Stimulated activated effector memory CD8-positive, alpha-beta T cell treated with anti-CD3 and anti-CD28 coated beads, Interleukin-12 subunit alpha, Interleukin-12 subunit beta, amount 100 ng/mL, for 72 hours (primary cell): ENCODE measurements around the gene RAPGEF4.
A peak's percentile ranks its signal among the peaks of the same experiment; 100 is the strongest.

Experiments
- ATAC-seq: fragments of 150-1000 bp; cut with Tn5 transposase; 2 replicates; pipeline ENCODE4 v1.10.0; 2021
- DNase-seq, 2 donors: peaks; one replicate each; pipeline ENCODE4 v3.0.0; 2021 to 2022; ENCODE audit warnings: low spot score in 2 of 2
- H3K27ac Mint-ChIP-seq: one replicate; pipeline ENCODE4 v1.8.0; 2022; ENCODE audit warnings: mild to moderate bottlenecking, mixed read lengths
- H3K36me3 Mint-ChIP-seq: one replicate; pipeline ENCODE4 v1.8.0; 2022; ENCODE audit warnings: mild to moderate bottlenecking, mixed read lengths
- H3K4me1 Mint-ChIP-seq: one replicate; pipeline ENCODE4 v1.8.0; 2022; ENCODE audit warnings: mixed read lengths
- H3K4me3 Mint-ChIP-seq: one replicate; pipeline ENCODE4 v1.8.0; 2022; ENCODE audit warnings: mild to moderate bottlenecking, mixed read lengths
- H3K9me3 Mint-ChIP-seq: one replicate; pipeline ENCODE4 v1.8.0; 2022; ENCODE audit warnings: mixed read lengths

RAPGEF4 gene

DNA sequence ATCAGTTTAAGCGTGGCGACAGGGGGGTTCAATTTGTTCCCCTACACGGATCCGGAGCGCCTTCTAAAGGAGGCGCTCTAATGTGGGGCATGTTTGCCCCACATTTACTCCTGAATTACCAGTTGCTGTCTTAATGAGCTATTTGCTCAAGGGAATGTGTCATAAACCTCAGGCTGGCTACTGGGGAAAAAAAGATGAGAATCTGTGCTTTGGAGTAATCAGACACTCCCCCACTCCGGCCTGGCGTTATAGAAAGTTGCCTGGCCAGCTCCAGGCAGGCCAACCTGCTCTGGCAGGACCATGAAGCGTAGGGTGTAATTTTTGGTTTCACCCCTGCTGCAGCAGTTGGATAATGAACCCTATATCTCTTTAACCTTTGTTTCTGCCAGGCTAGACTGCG, 309.0 kb downstream of the RAPGEF4 start:
- no peak for ATAC-seq
- Mint-ChIP-seq H3K27ac (no peak overlapping the region), H3K36me3 (no peaks in the 10 kb centered on the region), H3K4me1 (peaks cover 13% of the 10 kb centered on the region), H3K4me3 (no peak overlapping the region), H3K9me3 (no peaks in the 10 kb centered on the region)
- no peak for DNase-seq

DNA sequence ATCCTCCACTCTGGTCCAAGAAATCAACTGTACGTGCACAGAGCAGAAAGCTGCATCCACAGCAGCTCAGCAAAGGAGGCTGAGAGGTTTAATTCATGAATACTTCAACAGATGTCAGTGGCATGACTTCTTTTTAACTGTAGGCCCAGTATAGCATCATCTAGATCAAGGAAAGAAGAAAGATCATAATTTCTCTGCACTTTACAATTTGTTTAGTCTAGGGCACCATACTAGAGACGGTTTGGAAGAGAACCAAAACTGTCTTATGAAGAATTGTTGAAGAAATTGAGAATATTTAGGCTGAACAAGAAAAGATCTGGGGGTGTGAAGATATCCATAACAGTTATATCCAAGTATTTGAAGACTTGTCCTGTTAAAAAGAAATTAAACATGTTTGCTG, 309.5 kb downstream of the RAPGEF4 start:
- Mint-ChIP-seq H3K9me3 (no peaks in the 10 kb centered on the region), H3K4me1 (peaks cover 16% of the 10 kb centered on the region)

DNA sequence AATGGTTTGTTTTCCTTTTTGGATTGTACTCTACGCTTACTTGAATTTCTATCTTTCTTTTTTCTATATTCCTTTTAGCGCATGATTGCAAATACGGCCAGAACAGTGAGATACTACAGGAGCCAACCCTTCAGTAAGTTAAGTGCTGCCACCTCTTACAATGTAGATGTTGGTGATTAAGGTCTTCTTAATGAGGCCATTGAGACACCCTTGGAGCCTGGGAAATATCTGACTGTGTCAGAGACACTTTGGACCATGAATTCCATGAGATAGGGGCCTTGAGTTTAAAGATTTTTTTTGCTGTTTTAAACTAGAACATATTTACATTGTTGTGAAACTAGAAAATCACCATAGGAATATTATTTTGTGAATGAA, 312.9 kb downstream of the RAPGEF4 start:
- H3K9me3 Mint-ChIP-seq = no peaks in the 10 kb centered on the region
- no peaks in the 10 kb centered on the region for H3K36me3 Mint-ChIP-seq
- DNase-seq (no peak), ATAC-seq (no peak)
- H3K4me1 Mint-ChIP-seq = peaks cover 16% of the 10 kb centered on the region
- H3K27ac Mint-ChIP-seq = no peak overlapping the region
- no peak overlapping the region for H3K4me3 Mint-ChIP-seq

More for the DNA sequence above, 309.5 kb downstream of the RAPGEF4 start:
- ATAC-seq = no peak
- H3K36me3 Mint-ChIP-seq = no peaks in the 10 kb centered on the region
- no peak overlapping the region for H3K4me3 Mint-ChIP-seq
- no peak overlapping the region for H3K27ac Mint-ChIP-seq
- no peak for DNase-seq

DNA sequence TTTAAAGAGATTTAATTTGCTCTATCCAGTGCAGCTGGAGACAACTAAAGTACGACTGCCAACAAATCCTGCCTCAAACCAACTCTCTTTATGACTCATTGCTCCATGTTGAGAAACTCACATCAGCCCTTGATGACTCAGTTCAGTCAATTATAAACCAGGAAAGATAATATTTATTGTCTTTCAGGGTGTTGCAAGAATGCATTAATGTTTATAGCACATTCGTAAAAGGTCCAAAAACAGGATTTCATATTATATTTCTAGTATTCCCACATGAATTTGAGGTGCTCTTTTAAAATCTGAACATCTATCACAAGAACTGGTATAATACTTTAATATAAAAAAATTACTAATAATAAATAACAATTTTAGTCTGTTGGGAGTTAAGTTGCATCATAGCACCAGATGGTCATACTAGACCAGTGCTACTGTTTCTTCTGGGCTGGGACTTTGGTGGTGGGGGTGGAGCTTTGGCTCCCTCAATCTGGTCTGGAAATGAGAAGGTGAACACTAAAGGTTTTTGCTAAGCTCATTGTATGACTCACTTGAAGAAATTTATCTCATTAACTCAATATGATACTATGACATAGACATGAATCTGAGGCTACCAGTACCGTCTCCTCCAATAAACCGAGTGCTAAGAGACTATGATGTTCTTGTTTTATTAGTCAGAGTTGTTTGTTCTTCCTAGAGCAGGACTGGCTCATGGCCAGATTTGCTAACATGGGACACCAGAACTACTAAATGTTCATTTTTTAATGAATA, 313.4 kb downstream of the RAPGEF4 start:
- peak in 1 of 2 donors; percentile 71 for DNase-seq
- Mint-ChIP-seq H3K4me3 (no peak overlapping the region), H3K27ac (peak overlapping the region; percentile 72), H3K36me3 (no peaks in the 10 kb centered on the region), H3K9me3 (no peaks in the 10 kb centered on the region), H3K4me1 (peaks cover 16% of the 10 kb centered on the region)
- peak; percentile 99 for ATAC-seq

DNA sequence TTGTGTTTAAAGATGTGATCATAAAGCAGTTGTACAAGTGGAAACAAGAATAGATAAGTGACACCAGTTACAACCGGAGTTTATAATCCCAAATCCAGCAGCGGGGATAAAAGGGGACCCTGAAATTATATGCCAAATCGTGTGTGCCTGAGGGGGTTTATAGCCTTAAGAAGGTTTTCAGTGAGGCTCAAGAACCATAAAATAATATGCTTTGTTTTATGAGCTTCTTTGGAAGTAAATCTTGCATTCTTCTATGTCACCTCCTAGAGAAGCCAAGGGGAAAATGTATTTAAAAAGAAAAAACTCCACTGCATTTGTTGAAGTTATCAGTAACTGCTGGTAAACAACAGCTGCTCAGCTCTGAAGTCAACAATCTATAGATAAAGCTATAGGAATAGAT, 314.2 kb downstream of the RAPGEF4 start:
- H3K9me3 Mint-ChIP-seq = no peaks in the 10 kb centered on the region
- peaks cover 16% of the 10 kb centered on the region for H3K4me1 Mint-ChIP-seq
- DNase-seq (no peak), ATAC-seq (no peak)
- no peak overlapping the region for H3K4me3 Mint-ChIP-seq
- no peaks in the 10 kb centered on the region for H3K36me3 Mint-ChIP-seq
- peak overlapping the region; percentile 72 for H3K27ac Mint-ChIP-seq

DNA sequence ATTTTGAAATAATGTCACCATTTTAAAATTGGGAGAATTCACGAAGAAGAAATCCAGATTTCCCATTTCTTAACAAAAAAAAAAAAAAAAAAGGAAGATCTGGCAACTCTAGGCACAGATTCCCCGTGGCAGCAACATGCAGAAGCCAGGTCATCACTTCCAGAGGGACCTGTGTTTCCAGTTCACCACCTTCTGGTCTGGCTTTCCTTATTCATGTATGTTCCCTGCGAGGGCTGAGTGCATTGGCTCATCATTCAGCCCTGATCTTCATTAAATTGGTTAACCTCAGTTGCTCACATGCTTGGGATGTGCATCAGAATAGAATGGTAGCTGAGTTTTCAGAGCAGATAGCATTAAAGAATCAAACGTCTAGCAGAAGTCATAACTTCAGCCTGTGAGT, 315.0 kb downstream of the RAPGEF4 start:
- H3K27ac Mint-ChIP-seq = no peak overlapping the region
- no peaks in the 10 kb centered on the region for H3K36me3 Mint-ChIP-seq
- no peak for DNase-seq
- H3K4me1 Mint-ChIP-seq = peaks cover 16% of the 10 kb centered on the region
- no peak for ATAC-seq
- H3K9me3 Mint-ChIP-seq = no peaks in the 10 kb centered on the region
- no peak overlapping the region for H3K4me3 Mint-ChIP-seq

DNA sequence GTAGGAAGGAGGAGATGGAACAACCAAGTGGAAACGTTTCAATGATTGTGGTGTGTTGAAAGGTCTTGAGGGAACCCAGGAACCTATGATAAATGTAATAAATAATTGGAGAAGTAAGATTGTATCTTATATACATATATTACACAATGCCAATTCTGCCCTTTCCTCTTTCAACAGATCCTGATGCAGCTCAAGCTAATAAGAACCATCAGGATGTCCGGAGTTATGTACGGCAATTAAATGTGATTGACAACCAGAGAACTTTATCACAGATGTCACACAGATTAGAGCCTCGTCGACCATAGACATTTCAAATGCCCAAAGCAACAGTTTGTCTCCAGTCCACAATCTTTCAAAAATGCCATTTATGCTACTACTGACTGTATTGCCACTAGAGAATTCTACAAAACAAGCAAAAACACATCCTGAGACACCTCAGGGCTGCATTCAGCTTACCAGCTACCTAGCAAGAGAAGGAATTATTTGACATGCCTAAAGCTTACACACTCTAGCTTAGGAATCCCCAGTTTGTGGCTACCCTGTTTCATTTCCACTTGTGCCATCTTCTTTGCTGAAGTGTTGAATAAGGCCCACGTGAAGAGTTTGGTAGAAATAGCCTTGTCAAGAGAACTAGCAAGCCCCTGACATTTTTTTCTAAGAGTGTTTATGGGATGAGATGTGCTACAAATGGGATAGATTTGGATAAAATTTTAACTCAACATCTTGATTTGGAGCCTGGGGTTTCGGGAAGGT, 316.0 kb downstream of the RAPGEF4 start:
- Mint-ChIP-seq H3K4me3 (no peak overlapping the region), H3K9me3 (no peaks in the 10 kb centered on the region), H3K4me1 (peaks cover 16% of the 10 kb centered on the region), H3K27ac (no peak overlapping the region), H3K36me3 (no peaks in the 10 kb centered on the region)
- ATAC-seq = no peak
- no peak for DNase-seq

DNA sequence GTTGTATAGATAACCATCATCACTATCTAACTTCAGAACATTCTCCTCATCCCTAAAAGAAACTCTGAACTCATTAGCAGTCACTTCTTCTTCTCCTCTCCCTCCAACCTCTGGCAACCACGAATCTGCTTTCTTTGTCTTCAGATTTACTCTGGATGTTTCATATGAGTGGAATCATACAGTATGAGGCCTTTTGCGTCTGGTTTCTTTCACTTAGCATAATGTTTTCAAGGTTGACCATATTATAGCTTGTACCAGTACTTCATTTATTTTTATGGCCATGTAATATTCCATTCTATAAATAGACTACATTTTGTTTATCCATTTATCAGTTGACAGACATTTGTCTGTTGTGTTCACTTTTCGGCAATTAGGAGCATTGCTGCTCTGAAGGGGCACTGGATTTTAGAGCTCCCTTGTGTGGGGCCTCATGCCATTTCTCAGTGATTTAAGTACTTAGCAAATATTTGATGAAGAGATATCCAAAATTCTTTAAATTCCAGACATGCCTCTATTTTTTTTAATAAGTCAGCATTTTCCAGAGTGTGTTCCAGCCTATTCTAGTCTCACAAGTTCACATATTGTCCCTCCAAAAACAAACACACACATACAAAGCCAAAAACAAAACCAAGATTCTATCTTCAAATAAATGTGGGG, 317.5 kb downstream of the RAPGEF4 start:
- peaks cover 16% of the 10 kb centered on the region for H3K4me1 Mint-ChIP-seq
- no peaks in the 10 kb centered on the region for H3K36me3 Mint-ChIP-seq
- H3K9me3 Mint-ChIP-seq = no peaks in the 10 kb centered on the region
- no peak overlapping the region for H3K27ac Mint-ChIP-seq
- ATAC-seq (no peak), DNase-seq (no peak)
- no peak overlapping the region for H3K4me3 Mint-ChIP-seq

DNA sequence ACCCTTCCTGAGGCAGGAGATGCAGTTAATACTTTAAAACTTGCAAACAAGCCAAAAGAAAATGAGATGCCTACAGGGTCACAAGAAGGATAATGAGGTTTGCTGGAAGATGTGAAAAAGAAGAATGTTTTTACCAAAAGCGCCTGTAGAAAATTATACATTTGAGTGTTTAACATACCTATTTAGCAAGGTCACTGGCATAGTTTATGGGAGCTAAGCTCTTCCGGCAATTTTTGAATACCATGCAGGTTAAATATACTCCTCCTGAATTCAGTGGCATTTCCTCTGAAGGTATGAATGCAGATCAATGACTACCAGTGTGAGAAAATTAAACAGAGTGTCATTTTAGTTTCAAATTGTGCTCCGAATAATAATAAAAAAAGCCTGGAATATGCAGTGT, 318.8 kb downstream of the RAPGEF4 start:
- peaks cover 5% of the 10 kb centered on the region for H3K4me1 Mint-ChIP-seq

DNA sequence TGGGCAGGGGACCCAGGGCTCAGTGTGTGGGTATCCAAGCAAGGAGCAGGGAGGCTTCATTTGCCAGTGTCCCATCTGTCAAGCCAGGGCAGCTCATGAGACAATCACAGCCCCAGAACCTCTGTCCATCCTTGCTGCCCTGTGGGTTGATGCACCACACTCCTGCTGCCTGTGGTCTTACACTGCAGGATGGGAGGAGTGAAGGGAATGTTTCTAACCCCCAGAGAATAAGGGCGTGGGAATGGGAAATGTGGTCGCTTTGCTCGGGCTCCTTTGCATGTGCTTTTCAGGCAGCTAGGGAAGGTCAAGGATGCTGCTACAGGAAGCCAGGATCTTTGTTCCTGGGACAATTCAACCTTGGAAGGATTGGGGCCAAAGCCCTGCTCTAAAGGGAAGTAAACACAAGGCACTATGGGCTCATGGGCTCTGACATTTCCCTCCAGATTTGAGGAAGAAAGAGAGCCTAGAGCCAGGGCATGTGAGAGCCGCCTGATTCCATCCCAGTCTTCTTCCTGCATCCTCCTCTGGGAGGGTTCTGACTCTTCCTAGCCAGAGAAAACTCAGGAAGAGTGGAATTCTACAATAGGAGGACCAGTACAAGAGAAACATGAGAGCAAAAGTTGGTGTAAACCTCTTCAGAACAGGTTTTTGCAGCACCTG, 321.2 kb downstream of the RAPGEF4 start:
- no peak for DNase-seq
- no peak overlapping the region for H3K4me3 Mint-ChIP-seq
- no peak for ATAC-seq
- H3K4me1 Mint-ChIP-seq = no peaks in the 10 kb centered on the region
- no peaks in the 10 kb centered on the region for H3K36me3 Mint-ChIP-seq
- no peaks in the 10 kb centered on the region for H3K9me3 Mint-ChIP-seq
- H3K27ac Mint-ChIP-seq = no peak overlapping the region

More for the DNA sequence above, 318.8 kb downstream of the RAPGEF4 start:
- H3K9me3 Mint-ChIP-seq = no peaks in the 10 kb centered on the region
- H3K27ac Mint-ChIP-seq = no peak overlapping the region
- DNase-seq (no peak), ATAC-seq (no peak)
- H3K4me3 Mint-ChIP-seq = no peak overlapping the region
- no peaks in the 10 kb centered on the region for H3K36me3 Mint-ChIP-seq

DNA sequence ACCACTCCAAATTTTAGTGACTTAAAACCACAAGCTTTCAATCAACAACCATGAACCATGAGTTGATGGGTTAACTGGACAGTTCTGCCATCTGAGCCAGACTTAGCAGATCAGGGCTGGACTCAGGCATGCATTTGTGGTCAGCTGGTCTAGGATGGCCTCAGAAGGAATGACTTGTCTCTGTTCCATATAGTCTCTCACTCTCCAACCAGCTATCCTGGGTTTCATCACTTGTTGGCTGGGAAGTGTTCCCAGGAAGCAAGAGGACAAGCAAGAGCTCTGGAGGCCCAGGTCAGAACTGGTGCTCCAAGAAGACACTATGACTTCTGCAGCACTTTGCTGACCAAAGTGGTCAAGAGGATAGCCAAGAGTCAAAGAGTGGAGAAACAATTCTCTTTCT, 322.5 kb downstream of the RAPGEF4 start:
- DNase-seq = no peak
- no peak for ATAC-seq

DNA sequence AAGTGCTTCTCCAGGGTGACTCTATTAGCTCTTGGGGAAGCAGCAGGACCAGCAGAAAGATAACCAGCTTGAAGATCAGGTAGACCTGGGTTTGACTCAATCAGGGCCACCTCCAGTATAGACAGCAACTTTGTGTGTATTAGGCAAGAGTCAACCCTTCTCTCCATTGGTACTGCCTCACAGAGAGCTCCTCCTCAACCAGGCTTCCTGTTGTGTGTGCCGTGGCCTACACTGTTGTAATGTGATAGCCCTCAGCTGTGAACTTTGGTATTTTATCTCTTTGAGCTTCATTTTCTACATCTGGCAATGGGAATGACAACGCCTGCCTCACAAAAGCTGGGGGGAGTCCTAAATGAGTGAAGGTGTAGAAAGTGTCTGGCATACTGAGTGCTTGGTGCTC, 323.0 kb downstream of the RAPGEF4 start:
- ATAC-seq (no peak), DNase-seq (no peak)
- Mint-ChIP-seq H3K4me3 (no peak overlapping the region), H3K9me3 (no peaks in the 10 kb centered on the region), H3K36me3 (no peaks in the 10 kb centered on the region), H3K27ac (no peak overlapping the region), H3K4me1 (no peaks in the 10 kb centered on the region)

More for the DNA sequence above, 322.5 kb downstream of the RAPGEF4 start:
- Mint-ChIP-seq H3K27ac (no peak overlapping the region), H3K4me1 (no peaks in the 10 kb centered on the region), H3K9me3 (no peaks in the 10 kb centered on the region), H3K4me3 (no peak overlapping the region), H3K36me3 (no peaks in the 10 kb centered on the region)

DNA sequence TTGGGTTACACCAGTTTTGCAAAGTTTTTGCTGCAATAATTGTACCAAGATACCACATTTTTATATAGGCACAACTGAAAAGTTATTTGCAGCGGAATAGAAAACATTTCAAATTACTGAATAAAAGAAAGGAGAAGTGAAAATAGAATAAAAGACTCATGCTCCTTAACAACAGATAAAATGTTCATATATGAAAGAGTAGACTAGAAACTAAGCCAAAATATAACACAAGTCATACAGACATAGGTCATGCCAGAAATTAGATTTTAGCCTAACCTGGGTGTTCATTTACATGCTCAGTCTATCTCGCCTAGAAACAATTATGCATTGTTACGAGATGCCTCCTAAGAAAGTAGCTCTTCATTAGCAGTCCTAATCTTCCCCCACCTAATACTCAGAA, 323.6 kb downstream of the RAPGEF4 start:
- Mint-ChIP-seq H3K4me3 (no peak overlapping the region), H3K27ac (no peak overlapping the region), H3K4me1 (no peaks in the 10 kb centered on the region), H3K9me3 (no peaks in the 10 kb centered on the region), H3K36me3 (no peaks in the 10 kb centered on the region)
- ATAC-seq (no peak), DNase-seq (no peak)

DNA sequence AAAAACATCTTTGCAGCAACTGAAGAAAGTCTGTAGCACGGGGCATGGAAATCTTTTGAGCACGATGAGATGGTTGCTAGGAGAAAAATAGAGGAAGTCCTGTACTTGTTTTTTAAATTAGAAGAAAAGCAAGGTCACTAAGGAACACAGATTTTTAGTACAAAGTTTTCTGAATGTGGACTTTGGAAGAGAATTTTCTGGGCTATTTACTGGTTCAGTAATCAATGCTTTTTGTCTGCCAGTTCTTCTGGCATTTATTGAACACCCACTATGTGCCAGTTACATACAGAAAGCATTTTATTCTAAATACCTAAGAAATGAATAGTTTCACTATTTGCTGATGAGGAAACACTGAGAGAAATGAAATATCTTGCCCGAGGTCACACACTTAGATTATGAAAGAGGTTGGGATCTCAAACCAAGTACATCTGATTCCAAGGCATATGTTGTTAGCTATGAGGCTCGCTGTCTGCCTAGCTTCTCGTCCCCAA, 324.4 kb downstream of the RAPGEF4 start:
- H3K27ac Mint-ChIP-seq = no peak overlapping the region
- H3K4me3 Mint-ChIP-seq = no peak overlapping the region
- ATAC-seq = no peak
- no peaks in the 10 kb centered on the region for H3K4me1 Mint-ChIP-seq
- no peak for DNase-seq
- H3K36me3 Mint-ChIP-seq = no peaks in the 10 kb centered on the region
- no peaks in the 10 kb centered on the region for H3K9me3 Mint-ChIP-seq

DNA sequence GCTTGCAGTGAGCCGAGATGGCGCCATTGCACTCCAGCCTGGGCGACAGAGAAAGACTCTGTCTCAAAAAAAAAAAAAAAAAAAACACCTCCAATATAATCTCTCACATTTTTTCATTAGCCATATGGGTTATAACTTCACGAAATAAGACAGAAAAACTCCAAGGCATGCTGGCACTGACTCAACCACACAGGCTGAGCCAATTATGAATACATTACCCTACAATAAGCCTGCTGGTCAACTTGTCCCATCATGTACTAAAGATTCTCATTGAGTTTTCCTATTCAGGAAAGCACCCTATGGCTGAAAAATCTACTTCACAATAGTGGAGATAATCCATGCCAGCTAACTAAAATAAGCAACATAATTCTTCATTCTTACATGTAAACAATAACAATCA, 327.2 kb downstream of the RAPGEF4 start:
- DNase-seq (no peak), ATAC-seq (no peak)
- Mint-ChIP-seq H3K36me3 (no peaks in the 10 kb centered on the region), H3K4me3 (no peak overlapping the region), H3K27ac (no peak overlapping the region), H3K4me1 (no peaks in the 10 kb centered on the region), H3K9me3 (no peaks in the 10 kb centered on the region)
